Measurements from ENCODE around the gene PRKCH.
"Not testable (repeated sequence)": the region's sequence is repeated elsewhere in the genome, so short reads cannot be mapped to it uniquely, and the experiment has no call there.

PRKCH gene

GRCh38 chr14:61462566-61463193, 141.3 kb downstream of the PRKCH start:
- DNase-seq, result no peak

DNA sequence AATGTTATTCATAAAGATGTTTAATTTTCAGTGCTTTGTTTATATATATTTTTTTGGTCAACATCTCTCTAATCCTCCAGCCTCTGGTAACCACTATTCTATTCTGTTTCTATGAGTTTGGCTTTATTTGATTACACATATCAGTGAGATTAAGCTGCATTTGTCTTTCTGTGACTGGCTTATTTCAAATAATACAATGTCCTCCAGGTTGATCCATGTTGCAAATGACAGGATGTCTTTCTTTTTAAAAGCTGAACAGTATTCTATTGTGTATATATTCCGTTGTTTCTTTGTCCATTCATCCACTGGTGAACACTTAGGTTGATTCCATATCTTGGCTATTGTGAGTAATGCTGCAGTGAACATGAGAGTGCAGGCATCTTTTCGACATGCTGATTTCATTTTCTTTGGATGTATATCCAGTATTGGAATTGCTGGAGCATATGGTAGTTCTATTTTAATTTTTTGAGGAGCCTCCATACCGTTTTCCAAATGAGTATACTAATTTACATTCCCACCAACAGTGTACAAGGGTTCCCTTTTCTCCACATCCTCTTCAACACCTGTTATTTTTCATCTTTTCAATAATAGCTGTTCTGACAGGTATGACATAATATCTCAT, 142.4 kb downstream of the PRKCH start:
- DNase-seq, result no peak

GRCh38 chr14:61464539-61465320, 143.4 kb downstream of the PRKCH start:
- DNase-seq, result not testable (repeated sequence)

DNA sequence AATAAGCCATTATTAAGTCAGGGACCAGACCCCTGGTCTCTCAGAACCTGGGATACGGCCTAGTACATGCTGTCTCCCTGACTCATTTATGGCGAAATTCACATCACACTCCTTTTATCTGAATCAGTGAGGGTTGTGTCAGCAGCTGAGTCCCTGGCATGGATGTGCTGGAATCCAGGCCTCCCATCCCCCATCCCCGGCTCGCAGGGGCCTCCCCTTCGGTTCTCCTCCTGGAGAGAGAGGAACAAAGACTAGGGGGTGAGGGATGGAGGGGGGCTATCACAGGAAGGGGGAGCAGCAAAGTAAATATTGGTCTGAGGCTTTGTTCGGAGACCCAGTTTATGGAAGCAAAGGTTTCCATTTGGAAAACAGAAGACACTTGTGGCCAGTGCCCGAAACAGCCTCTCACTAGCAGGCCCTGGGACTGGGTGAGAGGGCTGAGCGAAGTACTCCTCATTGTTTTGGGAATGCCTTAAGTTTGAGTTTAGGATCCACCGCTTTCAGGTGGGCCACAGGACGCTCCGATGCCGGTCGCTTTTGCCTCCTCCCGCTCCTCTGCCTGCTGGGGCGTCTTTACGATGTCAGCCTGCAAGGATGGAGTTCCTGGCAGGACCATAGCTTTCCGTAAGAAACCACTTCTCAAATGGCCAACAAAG, 145.0 kb downstream of the PRKCH start:
- DNase-seq, result no peak

GRCh38 chr14:61466905-61467280, 145.5 kb downstream of the PRKCH start:
- DNase-seq, result no peak

DNA sequence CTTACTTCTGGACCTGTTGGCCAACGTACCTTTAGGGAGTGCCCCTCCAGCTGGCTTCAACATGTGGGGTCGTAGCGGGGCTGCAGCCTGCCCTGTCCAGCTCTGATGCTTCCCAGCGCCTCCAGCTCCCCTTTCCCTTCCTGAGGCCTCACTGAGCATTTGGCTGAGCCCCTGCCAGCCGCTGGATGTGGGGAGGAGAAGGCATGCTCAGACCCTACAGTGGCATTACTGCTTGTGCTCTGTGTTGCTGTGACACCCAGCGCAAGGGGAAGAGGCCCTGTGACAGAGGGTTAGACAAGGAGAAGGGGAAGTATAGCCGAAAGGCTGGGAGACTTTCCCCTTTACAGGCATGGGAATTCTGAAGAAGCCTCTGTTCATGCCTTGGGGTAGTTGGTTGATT, 145.9 kb downstream of the PRKCH start:
- DNase-seq, result no peak

GRCh38 chr14:61468063-61468825, 146.9 kb downstream of the PRKCH start:
- no peak for DNase-seq

DNA sequence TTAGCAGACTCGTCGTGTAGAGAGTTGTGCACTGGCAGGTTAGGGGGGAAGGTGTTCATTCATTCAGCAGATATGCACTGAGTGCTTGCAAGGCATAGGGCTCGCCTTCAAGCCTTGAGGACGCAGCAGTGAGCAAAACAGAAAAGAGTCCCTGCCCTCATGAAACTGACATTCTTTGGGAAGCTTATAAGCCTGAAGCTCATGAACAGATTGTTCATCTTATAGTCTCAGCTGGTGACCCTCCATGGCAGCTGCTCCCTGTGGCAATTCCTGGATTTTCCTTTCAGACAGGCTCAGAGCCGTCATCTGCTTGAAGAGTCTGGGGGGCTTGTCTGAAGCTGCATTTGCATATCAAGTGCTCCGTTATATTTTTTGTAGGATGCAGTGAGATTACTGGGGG, 148.4 kb downstream of the PRKCH start:
- DNase-seq, result no peak

DNA sequence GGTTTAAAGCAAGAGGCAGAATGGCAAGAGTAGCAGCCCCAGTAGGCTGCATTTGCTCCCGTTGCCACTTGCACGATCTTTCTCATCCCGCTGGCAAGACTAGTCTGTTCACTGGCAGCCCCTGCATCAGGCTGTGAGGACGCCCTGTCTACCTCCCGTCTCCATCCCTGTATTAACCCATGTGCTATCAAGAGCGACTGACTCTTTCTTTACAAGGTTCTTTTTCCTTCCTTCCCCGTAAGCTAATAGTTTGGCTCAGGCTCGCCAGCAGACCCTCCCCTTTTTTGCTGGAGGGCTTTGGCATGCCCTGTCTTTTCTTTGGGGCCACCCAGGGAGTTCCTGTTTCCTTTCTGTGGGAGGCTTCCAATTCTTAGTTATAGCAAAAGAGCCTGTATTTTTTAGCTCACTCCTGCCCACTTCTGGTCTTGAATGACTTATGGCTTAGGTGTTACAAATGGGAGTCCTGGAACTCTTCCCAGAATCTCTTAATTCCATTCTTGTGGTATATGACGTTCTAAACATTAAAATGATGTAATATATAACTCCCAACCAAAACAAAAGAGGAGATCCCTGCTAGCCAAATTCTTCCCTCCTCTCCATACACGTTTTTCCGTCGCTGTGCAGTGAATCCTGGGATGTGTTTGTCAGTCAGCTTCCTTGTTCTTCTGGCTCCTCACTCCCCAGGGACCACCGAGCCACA, 149.0 kb downstream of the PRKCH start:
- no peak for DNase-seq

- no peak for DNase-seq
These were observed 149.5 kb downstream of the PRKCH start for GRCh38 chr14:61470961-61471293.

- DNase-seq, result no peak
These were observed 150.1 kb downstream of the PRKCH start for GRCh38 chr14:61471297-61472005.

DNA sequence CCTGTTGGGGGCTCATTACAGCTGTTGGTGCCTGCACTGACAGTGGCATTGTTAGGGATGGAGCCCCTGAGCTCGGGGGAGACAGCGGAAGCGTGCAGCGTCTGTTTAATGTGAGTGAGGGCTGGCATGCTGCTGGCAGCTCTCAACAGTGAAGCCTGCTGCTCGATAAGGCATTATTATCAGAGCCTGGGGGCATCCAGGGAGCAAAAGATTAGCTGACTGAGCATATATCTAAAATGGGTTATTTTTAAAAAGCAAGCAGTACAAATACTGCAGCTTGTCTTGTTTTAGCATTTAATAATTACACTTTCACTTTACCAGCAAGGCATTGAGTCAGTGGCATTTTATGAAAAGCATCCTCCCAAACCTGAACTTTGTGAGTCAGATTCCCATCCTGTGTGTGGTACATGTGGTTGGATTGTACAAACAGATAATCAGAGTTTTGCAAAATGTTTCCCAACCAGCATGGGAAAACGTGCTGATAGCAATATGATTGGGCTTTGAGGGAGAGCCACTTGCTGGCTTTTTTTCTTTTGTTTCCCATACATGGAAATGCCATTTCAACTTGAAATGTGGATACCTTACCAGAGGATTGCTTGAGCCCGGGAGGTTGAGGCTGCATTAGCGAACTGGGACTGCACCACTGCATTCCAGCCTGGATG, 150.8 kb downstream of the PRKCH start:
- peak; percentile 27 for DNase-seq

DNA sequence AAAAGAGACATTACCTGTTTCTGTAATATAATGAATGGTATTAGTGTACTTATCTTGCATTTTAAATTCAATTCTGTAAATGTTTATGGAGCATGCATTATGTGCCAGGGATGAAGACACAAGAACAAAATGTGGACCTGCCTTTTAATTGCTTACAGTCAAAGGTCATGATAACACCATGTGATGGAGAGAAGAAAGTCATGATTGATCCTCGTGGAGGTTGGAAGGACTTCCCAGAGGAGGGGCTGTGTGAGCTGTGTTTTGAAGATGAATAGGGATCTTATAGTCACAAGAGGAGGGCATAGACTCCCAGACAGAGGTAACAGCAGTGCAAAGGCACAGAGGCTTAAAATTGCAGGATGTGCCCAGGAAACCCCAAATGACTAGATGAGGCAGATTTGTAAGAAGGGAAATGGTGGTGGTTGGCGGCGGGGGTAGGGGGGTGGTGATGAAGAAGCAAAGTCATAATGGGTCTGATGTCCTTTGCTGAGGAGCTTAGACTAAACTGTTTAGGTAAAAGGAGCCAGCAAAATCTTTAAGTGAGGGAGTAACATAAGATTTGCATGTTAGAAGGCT, 151.5 kb downstream of the PRKCH start:
- peak; percentile 76 for DNase-seq

GRCh38 chr14:61474015-61474414, 152.6 kb downstream of the PRKCH start:
- no peak for DNase-seq

GRCh38 chr14:61474701-61475100, 153.3 kb downstream of the PRKCH start:
- DNase-seq, result no peak

GRCh38 chr14:61475316-61475715, 153.9 kb downstream of the PRKCH start:
- DNase-seq, result no peak

- DNase-seq, result no peak
These were observed 154.8 kb downstream of the PRKCH start for GRCh38 chr14:61476105-61476753.

GRCh38 chr14:61476754-61477410, 155.5 kb downstream of the PRKCH start:
- DNase-seq, result peak; percentile 37

- peak; percentile 16 for DNase-seq
These were observed 156.5 kb downstream of the PRKCH start for GRCh38 chr14:61477712-61478462.

All from stimulated activated naive CD4-positive, alpha-beta T cell treated with Interleukin-2 at 50 U/mL for 16 hours (primary cell).